Lower leg skin (tissue), 3 donors: ENCODE results near the gene CYP2S1.

Experiments
- POLR2A ChIP-seq, 2 donors: fragments of 450-650 bp; IDR thresholded peaks; one replicate each; pipeline ENCODE4 v1.6.1; 2016 to 2017; ENCODE audit warnings: antibody characterized with exemption in 2 of 2, mild to moderate bottlenecking in 1 of 2, moderate library complexity in 1 of 2
- TF ChIP-seq, protein P1 (sequence below), 3 donors: fragments of 450-650 bp; IDR thresholded peaks; one replicate each; pipeline ENCODE4 v1.5.1; 2016; ENCODE audit warnings: antibody characterized with exemption in 3 of 3, mild to moderate bottlenecking in 3 of 3, moderate library complexity in 2 of 3

DNA sequence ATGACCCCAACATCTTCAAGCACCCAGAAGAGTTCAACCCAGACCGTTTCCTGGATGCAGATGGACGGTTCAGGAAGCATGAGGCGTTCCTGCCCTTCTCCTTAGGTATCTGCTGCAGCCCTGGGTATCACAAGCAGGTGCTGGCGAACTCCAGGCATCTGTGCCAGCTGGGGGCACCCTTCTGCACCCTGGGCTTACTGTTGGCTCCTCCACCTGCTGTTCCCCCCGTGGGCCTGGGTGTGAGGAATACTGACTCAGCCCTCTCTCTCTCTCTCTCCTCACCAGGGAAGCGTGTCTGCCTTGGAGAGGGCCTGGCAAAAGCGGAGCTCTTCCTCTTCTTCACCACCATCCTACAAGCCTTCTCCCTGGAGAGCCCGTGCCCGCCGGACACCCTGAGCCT lies 13.0 kb downstream of the CYP2S1 start:
- TF ChIP-seq, protein P1, sequence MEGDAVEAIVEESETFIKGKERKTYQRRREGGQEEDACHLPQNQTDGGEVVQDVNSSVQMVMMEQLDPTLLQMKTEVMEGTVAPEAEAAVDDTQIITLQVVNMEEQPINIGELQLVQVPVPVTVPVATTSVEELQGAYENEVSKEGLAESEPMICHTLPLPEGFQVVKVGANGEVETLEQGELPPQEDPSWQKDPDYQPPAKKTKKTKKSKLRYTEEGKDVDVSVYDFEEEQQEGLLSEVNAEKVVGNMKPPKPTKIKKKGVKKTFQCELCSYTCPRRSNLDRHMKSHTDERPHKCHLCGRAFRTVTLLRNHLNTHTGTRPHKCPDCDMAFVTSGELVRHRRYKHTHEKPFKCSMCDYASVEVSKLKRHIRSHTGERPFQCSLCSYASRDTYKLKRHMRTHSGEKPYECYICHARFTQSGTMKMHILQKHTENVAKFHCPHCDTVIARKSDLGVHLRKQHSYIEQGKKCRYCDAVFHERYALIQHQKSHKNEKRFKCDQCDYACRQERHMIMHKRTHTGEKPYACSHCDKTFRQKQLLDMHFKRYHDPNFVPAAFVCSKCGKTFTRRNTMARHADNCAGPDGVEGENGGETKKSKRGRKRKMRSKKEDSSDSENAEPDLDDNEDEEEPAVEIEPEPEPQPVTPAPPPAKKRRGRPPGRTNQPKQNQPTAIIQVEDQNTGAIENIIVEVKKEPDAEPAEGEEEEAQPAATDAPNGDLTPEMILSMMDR (IDR thresholded peaks at IDR 0.05) = no peak
- no peak for TF ChIP-seq POLR2A (IDR thresholded peaks at IDR 0.05)
